MM.1S (cell line): Measurements from ENCODE around the gene ABCC11.

Experiments
- EZH2 ChIP-seq: fragments of 300-600 bp; sonication (generic); optimal IDR thresholded peaks from 2 replicates; pipeline ENCODE3; 2017; ENCODE audit warnings: low read depth, mild to moderate bottlenecking, antibody characterized with exemption, low read length, mixed read lengths
- TF ChIP-seq, protein P1 (sequence below): fragments of 300-600 bp; sonication (generic); IDR thresholded peaks from 2 replicates; pipeline ENCODE4 v1.5.1; 2016; ENCODE audit warnings: antibody characterized with exemption, low read length, mixed read lengths

DNA sequence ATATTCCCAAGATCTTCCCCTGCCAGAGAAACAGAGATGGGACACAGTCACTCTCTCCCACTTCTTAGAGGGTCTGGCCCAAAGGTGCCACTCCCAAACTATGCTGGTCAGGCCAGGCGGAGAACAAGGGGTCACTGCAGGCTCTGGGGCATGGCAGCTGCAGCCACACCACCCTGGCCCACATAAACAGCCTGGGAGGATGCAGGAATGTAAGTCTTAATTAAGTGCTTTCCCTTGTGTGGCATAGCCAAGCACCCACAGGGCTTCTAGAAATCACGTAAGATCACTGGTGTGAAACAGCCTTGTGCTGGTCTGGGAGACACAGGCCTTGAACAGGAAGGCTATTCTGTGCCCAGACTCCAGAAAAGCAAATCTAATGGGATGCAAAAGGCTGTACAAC is 123.1 kb downstream of the ABCC11 start:
- TF ChIP-seq EZH2: no peak
- TF ChIP-seq, protein P1, sequence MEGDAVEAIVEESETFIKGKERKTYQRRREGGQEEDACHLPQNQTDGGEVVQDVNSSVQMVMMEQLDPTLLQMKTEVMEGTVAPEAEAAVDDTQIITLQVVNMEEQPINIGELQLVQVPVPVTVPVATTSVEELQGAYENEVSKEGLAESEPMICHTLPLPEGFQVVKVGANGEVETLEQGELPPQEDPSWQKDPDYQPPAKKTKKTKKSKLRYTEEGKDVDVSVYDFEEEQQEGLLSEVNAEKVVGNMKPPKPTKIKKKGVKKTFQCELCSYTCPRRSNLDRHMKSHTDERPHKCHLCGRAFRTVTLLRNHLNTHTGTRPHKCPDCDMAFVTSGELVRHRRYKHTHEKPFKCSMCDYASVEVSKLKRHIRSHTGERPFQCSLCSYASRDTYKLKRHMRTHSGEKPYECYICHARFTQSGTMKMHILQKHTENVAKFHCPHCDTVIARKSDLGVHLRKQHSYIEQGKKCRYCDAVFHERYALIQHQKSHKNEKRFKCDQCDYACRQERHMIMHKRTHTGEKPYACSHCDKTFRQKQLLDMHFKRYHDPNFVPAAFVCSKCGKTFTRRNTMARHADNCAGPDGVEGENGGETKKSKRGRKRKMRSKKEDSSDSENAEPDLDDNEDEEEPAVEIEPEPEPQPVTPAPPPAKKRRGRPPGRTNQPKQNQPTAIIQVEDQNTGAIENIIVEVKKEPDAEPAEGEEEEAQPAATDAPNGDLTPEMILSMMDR: no peak
